Upper lobe of left lung (tissue), 6 donors: ENCODE data around the gene CRYGA. TPM values are rescaled to one million over a fixed set of nuclear protein-coding genes. Genes with fewer than 3 reads are reported as not detected.
"Not testable (repeated sequence)": the region's sequence is repeated elsewhere in the genome, so short reads cannot be mapped to it uniquely, and the experiment has no call there.

ENCODE experiments used
- ATAC-seq, 2 donors: fragments of 200-7000 bp; cut with Tn5 transposase; one replicate each; pipeline ENCODE4 v1.9.1; 2022; ENCODE audit warnings: mild to moderate bottlenecking in 2 of 2, moderate library complexity in 2 of 2; ENCODE audit not compliant: low FRiP score in 2 of 2
- DNase-seq, 2 donors: peaks; one replicate each; pipeline ENCODE4 v3.0.0-alpha.2; 2019 to 2020
- H3K27ac ChIP-seq, 4 donors: fragments of 200-600 bp; sonication (generic); one replicate each; pipeline ENCODE4 v1.5.1; 2016 to 2019
- H3K27me3 ChIP-seq, 4 donors: fragments of 200-600 bp; sonication (generic); one replicate each; pipeline ENCODE4 v1.5.1; 2017 to 2019
- H3K36me3 ChIP-seq, 4 donors: fragments of 200-600 bp; sonication (generic); one replicate each; pipeline ENCODE4 v1.5.1; 2016 to 2019
- H3K4me1 ChIP-seq, 4 donors: fragments of 200-600 bp; sonication (generic); one replicate each; pipeline ENCODE4 v1.5.1; 2018 to 2019
- H3K4me3 ChIP-seq, 4 donors: fragments of 200-600 bp; sonication (generic); one replicate each; pipeline ENCODE4 v1.5.1; 2017 to 2019; ENCODE audit warnings: mild to moderate bottlenecking in 2 of 4, moderate library complexity in 1 of 4
- H3K9me3 ChIP-seq, 4 donors: fragments of 200-600 bp; sonication (generic); one replicate each; pipeline ENCODE4 v1.5.1; 2018 to 2019
- CTCF ChIP-seq, 6 experiments: fragments of 450-650 bp in 4 of 6; fragments of 200-600 bp in 2 of 6; sonication (generic) in 2 of 6; IDR thresholded peaks; one replicate each; pipeline ENCODE4 v1.5.1; 2016 to 2019; ENCODE audit warnings: antibody characterized with exemption in 6 of 6
- EP300 ChIP-seq, 4 donors: sonication (generic); formaldehyde crosslinking; IDR thresholded peaks; one replicate each; pipeline ENCODE4 v1.5.1; 2017; ENCODE audit warnings: antibody characterized with exemption in 4 of 4, control low read depth in 2 of 4
- POLR2A ChIP-seq, 4 donors: fragments of 450-650 bp; IDR thresholded peaks; one replicate each; pipeline ENCODE4 v1.5.1; 2016 to 2017; ENCODE audit warnings: antibody characterized with exemption in 4 of 4, mild to moderate bottlenecking in 2 of 4
- POLR2AphosphoS5 ChIP-seq, 2 donors: sonication (generic); formaldehyde crosslinking; IDR thresholded peaks; one replicate each; pipeline ENCODE4 v1.5.1; 2017; ENCODE audit warnings: antibody characterized with exemption in 2 of 2
- WGBS, 2 donors: methylation state at CpG; one replicate each; pipeline ENCODE4 v1.1.5; 2017 to 2018; 5-methylcytosine and 5-hydroxymethylcytosine counted together
- total RNA-seq, 6 donors: library from RNA; depleted of rRNA in 4 of 6; stranded (reverse); fragments of >200 nt in 4 of 6; gene quantifications; one replicate each; pipeline versions ENCODE4 v1.1.0 to v1.2.1, GENCODE V29; 2016 to 2021
- donor health status: DM: no; HTN: no; CAD: no; lungs with moderate emphysema.
- donor health status: DM: no; HTN: yes; CAD: no; lungs with severe emphysema.

Gene CRYGA
- total RNA-seq, 6 donors from 2014 or later: not detected

GRCh38 chr2:208128136-208128535 lies 35.3 kb downstream of the CRYGA start:
- no peaks in the 10 kb centered on the region for H3K27me3 ChIP-seq
- H3K9me3 ChIP-seq: no peaks in the 10 kb centered on the region
- peaks cover 3 to 10% (median 7%) of the 10 kb centered on the region in 4 donors for H3K4me1 ChIP-seq
- H3K36me3 ChIP-seq: no peaks in the 10 kb centered on the region
- H3K27ac ChIP-seq: no peak overlapping the region
- DNase-seq (peak in 1 of 2 donors; percentile 33), ATAC-seq (no peak)
- 92 to 95% methylated on average over 7 to 12 of the region's 12 CpGs for WGBS, 2 donors
- H3K4me3 ChIP-seq: no peak overlapping the region
- TF ChIP-seq POLR2A (IDR thresholded peaks at IDR 0.05): no peak
- TF ChIP-seq EP300 (IDR thresholded peaks at IDR 0.05): no peak
- TF ChIP-seq POLR2AphosphoS5 (IDR thresholded peaks at IDR 0.05): no peak
- TF ChIP-seq CTCF (IDR thresholded peaks at IDR 0.05): no peak

DNA sequence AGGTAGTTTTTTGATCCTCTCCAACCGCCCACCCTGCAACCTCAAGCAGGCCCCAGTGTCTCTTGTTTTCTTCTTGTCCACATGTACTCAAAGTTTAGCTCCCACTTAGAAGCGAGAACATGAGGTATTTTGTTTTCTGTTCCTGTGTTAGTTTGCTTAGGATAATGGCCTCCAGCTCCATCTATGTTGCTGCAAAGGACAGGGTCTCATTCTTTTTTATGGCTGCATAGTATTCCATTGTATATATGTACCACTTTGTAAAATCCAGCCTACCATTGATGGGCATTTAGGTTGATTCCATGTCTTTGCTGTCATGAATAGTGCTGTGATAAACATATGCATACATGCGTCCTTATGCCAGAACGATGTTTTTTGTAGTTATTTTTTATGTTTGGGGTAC lies 36.3 kb downstream of the CRYGA start:
- peaks cover 3 to 10% (median 7%) of the 10 kb centered on the region in 4 donors for H3K4me1 ChIP-seq
- H3K36me3 ChIP-seq: no peaks in the 10 kb centered on the region
- no peaks in the 10 kb centered on the region for H3K9me3 ChIP-seq
- 94 to 95% methylated on average over 4 of the region's 4 CpGs for WGBS, 2 donors
- H3K27ac ChIP-seq: no peak overlapping the region
- DNase-seq (no peak), ATAC-seq (no peak)
- no peak overlapping the region for H3K4me3 ChIP-seq
- no peak for TF ChIP-seq POLR2A (IDR thresholded peaks at IDR 0.05)
- no peak for TF ChIP-seq POLR2AphosphoS5 (IDR thresholded peaks at IDR 0.05)
- no peak for TF ChIP-seq CTCF (IDR thresholded peaks at IDR 0.05)
- TF ChIP-seq EP300 (IDR thresholded peaks at IDR 0.05): no peak
- no peaks in the 10 kb centered on the region for H3K27me3 ChIP-seq

DNA sequence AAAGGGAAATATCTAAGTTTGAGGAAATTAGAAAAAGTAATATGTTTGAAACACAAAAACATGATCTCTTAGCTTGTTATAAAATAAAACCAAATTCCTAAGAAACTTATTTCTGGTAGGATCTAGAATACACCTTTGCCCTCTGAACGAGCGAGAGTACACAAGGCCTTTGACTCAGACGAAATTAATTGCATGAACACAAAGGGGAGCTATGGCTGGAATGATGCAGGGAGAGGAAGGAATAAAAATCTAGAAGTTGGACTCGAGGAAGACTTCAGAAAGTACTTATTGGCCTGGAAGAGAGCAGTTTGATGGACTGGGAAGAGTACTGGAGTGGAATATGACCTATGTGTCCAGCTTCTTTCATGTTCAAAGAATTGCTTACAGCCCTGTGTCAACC lies 38.1 kb downstream of the CRYGA start:
- H3K9me3 ChIP-seq: no peaks in the 10 kb centered on the region
- H3K4me3 ChIP-seq: no peak overlapping the region
- no peak for ATAC-seq
- no peaks in the 10 kb centered on the region for H3K36me3 ChIP-seq
- H3K4me1 ChIP-seq: peaks cover 3 to 10% (median 7%) of the 10 kb centered on the region in 4 donors
- DNase-seq: no peak
- H3K27ac ChIP-seq: no peak overlapping the region
- H3K27me3 ChIP-seq: no peaks in the 10 kb centered on the region
- no peak for TF ChIP-seq CTCF (IDR thresholded peaks at IDR 0.05)
- WGBS, 2 donors: 81 to 88% methylated on average over 4 of the region's 4 CpGs

- H3K36me3 ChIP-seq, H3K27ac ChIP-seq, H3K9me3 ChIP-seq, H3K27me3 ChIP-seq: not testable (repeated sequence)
- DNase-seq (peak in 1 of 2 donors; percentile 85), ATAC-seq (peak in 1 of 2 donors; percentile 59)
- peak within 1 kb of the TSS in 1 of 4 donors; percentile 22 for H3K4me3 ChIP-seq
- WGBS, 2 donors: 8 to 15% methylated on average over 26 to 38 of the region's 46 CpGs
- H3K4me1 ChIP-seq: peaks cover 3 to 10% (median 7%) of the 10 kb centered on the region in 4 donors
Measured at GRCh38 chr2:208124013-208124715, 39.2 kb downstream of the CRYGA start, which contains the start of gene CRYGD. Gene CRYGD (minus strand): TSS chr2:208124524. CDS start chr2:208124473, 51 bp downstream.

DNA sequence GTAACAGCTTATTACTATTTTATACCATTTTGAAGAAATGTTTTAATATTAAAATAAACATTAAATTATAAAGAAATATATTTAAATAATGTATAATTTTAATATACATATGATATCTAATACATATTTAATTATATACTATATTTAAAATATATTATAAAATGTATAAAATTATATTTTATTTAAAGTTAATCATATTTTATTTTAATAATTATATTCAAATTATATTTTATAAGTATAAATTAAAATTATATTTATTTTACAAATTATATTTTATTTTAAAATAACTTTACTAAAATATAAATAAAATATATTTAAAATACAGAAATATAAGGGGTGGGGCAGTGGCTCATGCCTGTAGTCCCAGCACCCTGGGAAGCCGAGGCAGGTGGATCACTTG lies 41.1 kb downstream of the CRYGA start:
- no peaks in the 10 kb centered on the region for H3K36me3 ChIP-seq
- no peaks in the 10 kb centered on the region for H3K9me3 ChIP-seq
- ATAC-seq (no peak), DNase-seq (no peak)
- no peaks in the 10 kb centered on the region for H3K27me3 ChIP-seq
- H3K4me3 ChIP-seq: no peak overlapping the region
- peaks cover 3 to 10% (median 7%) of the 10 kb centered on the region in 4 donors for H3K4me1 ChIP-seq
- WGBS, 2 donors: 98 to 100% methylated on average over 1 of the region's 1 CpG
- no peak overlapping the region for H3K27ac ChIP-seq
- TF ChIP-seq EP300 (IDR thresholded peaks at IDR 0.05) (no peak), CTCF (IDR thresholded peaks at IDR 0.05) (no peak), POLR2AphosphoS5 (IDR thresholded peaks at IDR 0.05) (no peak), POLR2A (IDR thresholded peaks at IDR 0.05) (no peak)
